ENCODE data around the gene EVC2. TPM values are rescaled to one million over a fixed set of nuclear protein-coding genes. Genes with fewer than 3 reads are reported as not detected.

EVC2 gene
- total and polyA plus RNA-seq, 2 of the 4 experiments (the other 2 are of a cell fraction): 2.7 to 5.9 TPM

DNA sequence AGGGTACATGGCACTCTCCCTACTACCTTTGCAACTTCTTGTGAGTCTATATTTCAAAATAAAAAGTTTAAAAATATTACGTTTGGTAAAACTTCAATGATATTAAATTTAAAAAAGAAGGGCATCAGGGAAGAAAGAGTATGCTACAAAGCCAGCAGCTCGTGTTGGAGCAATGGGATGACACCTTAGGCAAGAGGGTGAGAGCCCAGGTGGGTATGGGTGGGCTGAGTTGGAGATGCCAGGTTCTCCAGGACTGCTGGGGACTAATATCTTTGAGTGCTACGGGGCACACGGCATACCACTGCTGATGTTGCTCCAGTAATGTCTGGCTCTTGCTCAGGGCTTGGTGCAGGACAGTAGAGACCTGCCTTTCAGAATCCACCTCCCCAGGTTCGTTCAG is 132.4 kb downstream of the EVC2 start:
- no peak overlapping the region for H3K4me2 ChIP-seq (ENCODE audit: low read depth, low read length)
- no peaks in the 10 kb centered on the region for H3K9me1 ChIP-seq (ENCODE audit: insufficient read depth, low read length)
- H3K56ac ChIP-seq (ENCODE audit: extremely low read depth, insufficient read depth, low read length): no peak overlapping the region
- H4K8ac ChIP-seq (ENCODE audit: low read depth in 2 of 2, low read length in 2 of 2): no peak overlapping the region
- no peak overlapping the region for H3K27ac ChIP-seq (ENCODE audit: insufficient read depth, low read length)
- ATAC-seq (ENCODE audit: low read depth): no peak
- no TSS peak for BruUV-seq (replicated peaks)
- no peak overlapping the region for H3K14ac ChIP-seq (replicated peaks; ENCODE audit: low read depth, low read length)
- no peak overlapping the region for H4K5ac ChIP-seq (ENCODE audit: low read depth, low read length)
- no peak overlapping the region for H2BK20ac ChIP-seq (ENCODE audit: low read depth, low read length)
- POLR2A ChIA-PET (ENCODE audit: unreplicated experiment): no interaction called here
- no peaks in the 10 kb centered on the region for H3K27me3 ChIP-seq (ENCODE audit: control insufficient read depth, insufficient read depth, low read length)
- no peak overlapping the region for H2AFZ ChIP-seq (replicated peaks; ENCODE audit: low read length, poor library complexity)
- CTCF ChIA-PET: no interaction called here
- H3K23ac ChIP-seq (ENCODE audit: low read depth, low read length): no peak overlapping the region
- no peaks in the 10 kb centered on the region for H3K9me3 ChIP-seq (ENCODE audit: control insufficient read depth, insufficient read depth, low read length)
- H2BK5ac ChIP-seq (ENCODE audit: low read depth, low read length, poor library complexity, severe bottlenecking): no peak overlapping the region
- H3K36me3 ChIP-seq (ENCODE audit: control insufficient read depth, insufficient read depth, low read length): peaks cover 30% of the 10 kb centered on the region
- no peak overlapping the region for H3K18ac ChIP-seq (ENCODE audit: low read depth, low read length)
- H3K4ac ChIP-seq (ENCODE audit: low read depth, low read length): no peak overlapping the region
- TF ChIP-seq MAZ (IDR thresholded peaks at IDR 0.05; ENCODE audit: borderline replicate concordance, low read depth, low read length) (no peak), CEBPB (IDR thresholded peaks at IDR 0.05; ENCODE audit: low read depth, low read length) (no peak), CTCF (conservative IDR thresholded peaks at IDR 0.05; ENCODE audit: low read depth, low read length) (no peak), POLR2A (IDR thresholded peaks at IDR 0.05; ENCODE audit: low read depth, low read length) (no peak), SMC3 (IDR thresholded peaks at IDR 0.05; ENCODE audit: low read depth, low read length) (no peak), CHD1 (IDR thresholded peaks at IDR 0.05; ENCODE audit: low read depth, low read length) (no peak), NFE2L2 (IDR thresholded peaks at IDR 0.05; ENCODE audit: low read depth, low read length) (no peak), RFX5 (IDR thresholded peaks at IDR 0.05; ENCODE audit: low read depth, low read length) (no peak), FOS (IDR thresholded peaks at IDR 0.05; ENCODE audit: low read depth, low read length) (no peak), MAFK (IDR thresholded peaks at IDR 0.05; ENCODE audit: low read depth, low read length) (no peak), RAD21 (IDR thresholded peaks at IDR 0.05; ENCODE audit: low read length) (no peak), RCOR1 (IDR thresholded peaks at IDR 0.05; ENCODE audit: insufficient replicate concordance, low read length) (no peak)
- TF ChIP-seq, protein P1, sequence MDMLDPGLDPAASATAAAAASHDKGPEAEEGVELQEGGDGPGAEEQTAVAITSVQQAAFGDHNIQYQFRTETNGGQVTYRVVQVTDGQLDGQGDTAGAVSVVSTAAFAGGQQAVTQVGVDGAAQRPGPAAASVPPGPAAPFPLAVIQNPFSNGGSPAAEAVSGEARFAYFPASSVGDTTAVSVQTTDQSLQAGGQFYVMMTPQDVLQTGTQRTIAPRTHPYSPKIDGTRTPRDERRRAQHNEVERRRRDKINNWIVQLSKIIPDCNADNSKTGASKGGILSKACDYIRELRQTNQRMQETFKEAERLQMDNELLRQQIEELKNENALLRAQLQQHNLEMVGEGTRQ (IDR thresholded peaks at IDR 0.05; ENCODE audit: low read depth, low read length): no peak
- TF ChIP-seq, protein P2, sequence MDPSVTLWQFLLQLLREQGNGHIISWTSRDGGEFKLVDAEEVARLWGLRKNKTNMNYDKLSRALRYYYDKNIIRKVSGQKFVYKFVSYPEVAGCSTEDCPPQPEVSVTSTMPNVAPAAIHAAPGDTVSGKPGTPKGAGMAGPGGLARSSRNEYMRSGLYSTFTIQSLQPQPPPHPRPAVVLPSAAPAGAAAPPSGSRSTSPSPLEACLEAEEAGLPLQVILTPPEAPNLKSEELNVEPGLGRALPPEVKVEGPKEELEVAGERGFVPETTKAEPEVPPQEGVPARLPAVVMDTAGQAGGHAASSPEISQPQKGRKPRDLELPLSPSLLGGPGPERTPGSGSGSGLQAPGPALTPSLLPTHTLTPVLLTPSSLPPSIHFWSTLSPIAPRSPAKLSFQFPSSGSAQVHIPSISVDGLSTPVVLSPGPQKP (IDR thresholded peaks at IDR 0.05; ENCODE audit: borderline replicate concordance, low read depth, low read length): no peak
- H2BK15ac ChIP-seq (ENCODE audit: low read depth, low read length): no peak overlapping the region
- no peak overlapping the region for H2BK120ac ChIP-seq (ENCODE audit: low read depth, low read length)
- H3K9ac ChIP-seq (ENCODE audit: low read depth, low read length): no peak overlapping the region
- no peaks in the 10 kb centered on the region for H4K20me1 ChIP-seq (ENCODE audit: insufficient read depth, low read length)
- no peak overlapping the region for H3K4me3 ChIP-seq (ENCODE audit: insufficient read depth, low read depth, low read length)
- no peaks in the 10 kb centered on the region for H3K79me1 ChIP-seq (ENCODE audit: low read depth in 1 of 2, low read length in 2 of 2)
- no peak overlapping the region for H4K91ac ChIP-seq (ENCODE audit: insufficient read depth, low read depth, low read length)
- dilution Hi-C loops (cut with HindIII; ENCODE audit: low sequenced_read_pairs, unreplicated experiment): no loop called here
- in situ Hi-C loops (cut with MboI; ENCODE audit: low sequenced_read_pairs): no loop called here
- DNase-seq: no peak
- H2AK9ac ChIP-seq (replicated peaks; ENCODE audit: low read depth, low read length, poor library complexity): no peak overlapping the region
- H2AK5ac ChIP-seq (ENCODE audit: low read depth, low read length): no peak overlapping the region
- 100% methylated on average over 2 of the region's 5 CpGs; no CpG with 5 or more reads in 1 of the 2 experiments for WGBS, 2 experiments (ENCODE audit: extremely low coverage in 2 of 2, insufficient read length in 1 of 2)
- H3K4me1 ChIP-seq (ENCODE audit: control insufficient read depth, insufficient read depth, low read length): no peaks in the 10 kb centered on the region
- intact Hi-C loops (cut with micrococcal nuclease): no loop called here

Data from IMR-90 (cell line).